Esophagus muscularis mucosa (tissue), 4 donors: ENCODE measurements around the gene ST6GAL1. TPM values are rescaled to one million over a fixed set of nuclear protein-coding genes. Genes with fewer than 3 reads are reported as not detected.
"Not testable (repeated sequence)": the region's sequence is repeated elsewhere in the genome, so short reads cannot be mapped to it uniquely, and the experiment has no call there.

Source experiments
- DNase-seq: peaks from one replicate; pipeline ENCODE4 v3.0.0-alpha.2; 2017; ENCODE audit errors: extremely low spot score
- H3K27ac ChIP-seq, 4 donors: fragments of 200-600 bp; sonication (generic); replicated peaks in 1 of 4; 1 replicate in 3 of 4; 2 replicates in 1 of 4; pipeline ENCODE4 v1.5.1; 2016 to 2019; ENCODE audit warnings: mild to moderate bottlenecking in 1 of 4
- H3K27me3 ChIP-seq, 4 donors: fragments of 200-600 bp; sonication (generic); one replicate each; pipeline versions ENCODE4 v1.5.1 to v1.6.0; 2016 to 2019
- H3K36me3 ChIP-seq, 4 donors: fragments of 200-600 bp; sonication (generic); one replicate each; pipeline ENCODE4 v1.5.1; 2016 to 2019
- H3K4me1 ChIP-seq, 4 donors: fragments of 200-600 bp; sonication (generic); one replicate each; pipeline ENCODE4 v1.5.1; 2016 to 2019
- H3K4me3 ChIP-seq, 4 donors: fragments of 200-600 bp; sonication (generic); 1 replicate in 2 of 4; 2 replicates in 2 of 4; pipeline ENCODE4 v1.5.1; 2016 to 2019; ENCODE audit warnings: mild to moderate bottlenecking in 4 of 4, moderate library complexity in 1 of 4
- H3K9me3 ChIP-seq, 4 donors: fragments of 200-600 bp; sonication (generic); 1 replicate in 3 of 4; 2 replicates in 1 of 4; pipeline ENCODE4 v1.5.1; 2016 to 2019
- CTCF ChIP-seq, 3 experiments: fragments of 200-600 bp in 2 of 3; fragments of 450-650 bp in 1 of 3; sonication (generic) in 2 of 3; IDR thresholded peaks; one replicate each; pipeline ENCODE4 v1.5.1; 2017 to 2019; ENCODE audit warnings: antibody characterized with exemption in 3 of 3, mild to moderate bottlenecking in 2 of 3, moderate library complexity in 1 of 3
- EP300 ChIP-seq: sonication (generic); formaldehyde crosslinking; IDR thresholded peaks from one replicate; pipeline ENCODE4 v1.6.1; 2017; ENCODE audit warnings: antibody characterized with exemption
- POLR2A ChIP-seq: fragments of 450-650 bp; IDR thresholded peaks from one replicate; pipeline ENCODE4 v1.6.1; 2017; ENCODE audit warnings: antibody characterized with exemption, moderate library complexity, mild to moderate bottlenecking, low read depth
- POLR2AphosphoS5 ChIP-seq, 2 donors: sonication (generic); formaldehyde crosslinking; IDR thresholded peaks; one replicate each; pipeline ENCODE4 v1.6.1; 2017; ENCODE audit warnings: antibody characterized with exemption in 2 of 2
- WGBS: methylation state at CpG from one replicate; pipeline ENCODE4 v1.1.5; 2018; 5-methylcytosine and 5-hydroxymethylcytosine counted together
- intact Hi-C: fragments of 100-400 bp; cut with DNase I; formaldehyde crosslinking; loops from one replicate; pipeline ENCODE4 v1.15.1; 2023
- total RNA-seq, 4 donors: library from RNA; depleted of rRNA; stranded (reverse); fragments of >200 nt; gene quantifications; one replicate each; pipeline versions ENCODE4 v1.1.0 to v1.2.1, GENCODE V29; 2016

The ST6GAL1 gene
- total RNA-seq, 4 donors from 2014 or later, result 15.4 to 29.6 (median 24.4) TPM

GRCh38 chr3:186953011-186953487 is 22.7 kb downstream of the ST6GAL1 start:
- 60% methylated on average over 4 of the region's 4 CpGs for WGBS
- H3K27me3 ChIP-seq, result peaks cover 0 to 4% (median 0%) of the 10 kb centered on the region in 4 donors
- H3K4me1 ChIP-seq, result peaks cover 2 to 34% (median 10%) of the 10 kb centered on the region in 4 donors
- no peak for DNase-seq
- H3K36me3 ChIP-seq, result no peaks in the 10 kb centered on the region
- H3K4me3 ChIP-seq, result no peak overlapping the region
- intact Hi-C loops, result no loop called here
- H3K27ac ChIP-seq, result peak overlapping the region in 3 of 4 donors; percentile 15 to 40 (median 38)
- H3K9me3 ChIP-seq, result no peaks in the 10 kb centered on the region
- TF ChIP-seq CTCF (IDR thresholded peaks at IDR 0.05), result no peak
- no peak for TF ChIP-seq EP300
- peak in 1 of 2 donors; percentile 45 for TF ChIP-seq POLR2AphosphoS5 (IDR thresholded peaks at IDR 0.05)
- TF ChIP-seq POLR2A, result no peak

GRCh38 chr3:186953992-186954699 is 23.8 kb downstream of the ST6GAL1 start:
- H3K27me3 ChIP-seq, DNase-seq, H3K9me3 ChIP-seq, H3K4me3 ChIP-seq, H3K36me3 ChIP-seq, H3K27ac ChIP-seq, intact Hi-C loops: not testable (repeated sequence)
- peaks cover 0 to 26% (median 6%) of the 10 kb centered on the region in 4 donors for H3K4me1 ChIP-seq
- whole genome bisulfite sequencing, result 88% methylated on average over 6 of the region's 6 CpGs

- no peak overlapping the region for H3K4me3 ChIP-seq
- TF ChIP-seq POLR2AphosphoS5 (IDR thresholded peaks at IDR 0.05) (no peak), CTCF (IDR thresholded peaks at IDR 0.05) (no peak), POLR2A (no peak), EP300 (no peak)
- no peaks in the 10 kb centered on the region for H3K9me3 ChIP-seq
- no peak overlapping the region for H3K27ac ChIP-seq
- H3K36me3 ChIP-seq, result no peaks in the 10 kb centered on the region
- peaks cover 0 to 34% (median 5%) of the 10 kb centered on the region in 4 donors for H3K4me1 ChIP-seq
- DNase-seq, result no peak
- WGBS, result 67% methylated on average over 9 of the region's 9 CpGs
- intact Hi-C loops, result no loop called here
- H3K27me3 ChIP-seq, result peaks cover 0 to 4% (median 0%) of the 10 kb centered on the region in 4 donors
Observed at GRCh38 chr3:186955898-186956696, 25.8 kb downstream of the ST6GAL1 start.

GRCh38 chr3:186959029-186959624 is 28.8 kb downstream of the ST6GAL1 start:
- H3K27me3 ChIP-seq, result peaks cover 0 to 4% (median 0%) of the 10 kb centered on the region in 4 donors
- H3K9me3 ChIP-seq, result no peaks in the 10 kb centered on the region
- peaks cover 7 to 37% (median 9%) of the 10 kb centered on the region in 4 donors for H3K4me1 ChIP-seq
- TF ChIP-seq CTCF (IDR thresholded peaks at IDR 0.05) (no peak), POLR2A (no peak), EP300 (no peak), POLR2AphosphoS5 (IDR thresholded peaks at IDR 0.05) (no peak)
- whole genome bisulfite sequencing, result 100% methylated on average over 3 of the region's 3 CpGs
- H3K27ac ChIP-seq, result no peak overlapping the region
- intact Hi-C loops, result no loop called here
- H3K4me3 ChIP-seq, result no peak overlapping the region
- no peak for DNase-seq
- H3K36me3 ChIP-seq, result peaks cover 0 to 5% (median 0%) of the 10 kb centered on the region in 4 donors

GRCh38 chr3:186960347-186960746 is 30.0 kb downstream of the ST6GAL1 start:
- peaks cover 0 to 6% (median 0%) of the 10 kb centered on the region in 4 donors for H3K36me3 ChIP-seq
- WGBS, result 87% methylated on average over 4 of the region's 4 CpGs
- H3K9me3 ChIP-seq, result no peaks in the 10 kb centered on the region
- no peak overlapping the region for H3K27ac ChIP-seq
- intact Hi-C loops, result no loop called here
- H3K4me3 ChIP-seq, result no peak overlapping the region
- TF ChIP-seq POLR2A (no peak), POLR2AphosphoS5 (IDR thresholded peaks at IDR 0.05) (no peak), EP300 (no peak), CTCF (IDR thresholded peaks at IDR 0.05) (no peak)
- H3K4me1 ChIP-seq, result peaks cover 9 to 49% (median 15%) of the 10 kb centered on the region in 4 donors
- no peak for DNase-seq
- peaks cover 0 to 4% (median 0%) of the 10 kb centered on the region in 4 donors for H3K27me3 ChIP-seq
